Measurements from ENCODE around the gene NINJ2. TPM values are rescaled to one million over a fixed set of nuclear protein-coding genes. Genes with fewer than 3 reads are reported as not detected.

Gene NINJ2
- total and polyA plus RNA-seq, 12 donors, result 1.1 to 9.1 (median 2.0) TPM

DNA sequence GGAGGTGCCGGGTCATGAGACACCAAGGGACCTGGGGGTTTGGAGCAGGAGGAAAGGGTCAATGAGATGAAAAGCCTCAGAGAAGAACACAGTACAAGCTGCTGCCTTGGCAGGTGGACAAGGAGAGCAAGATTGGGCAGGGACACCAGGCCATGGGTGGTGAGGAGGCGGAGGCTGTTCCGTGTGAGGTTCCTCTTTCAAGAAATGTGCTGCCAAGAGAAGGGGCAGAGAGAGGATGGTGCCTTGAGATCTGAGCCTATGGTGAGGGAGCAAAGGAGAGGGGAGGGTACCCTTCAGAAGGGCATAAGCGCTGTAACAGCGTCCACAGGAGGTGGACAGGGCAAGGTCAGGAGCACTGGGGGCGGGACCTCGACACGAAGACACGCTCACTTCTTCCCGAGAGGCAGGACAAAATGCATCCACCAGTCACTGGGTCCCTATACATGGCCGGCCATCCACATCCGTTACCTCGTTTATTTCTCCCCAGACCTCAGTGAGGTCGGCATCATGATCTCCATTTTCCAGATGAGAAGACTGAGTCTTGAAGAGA lies 103.3 kb downstream of the NINJ2 start:
- WGBS, 4 donors, result 87 to 92% (median 91%) methylated on average over 14 of the region's 14 CpGs
- Histone ChIP-seq H3K9me3 (replicated peaks in 1 of 3) (no peaks in the 10 kb centered on the region), H3K4me1 (replicated peaks in 1 of 2) (no peaks in the 10 kb centered on the region), H3K4me3 (no peak overlapping the region), H3K27ac (no peak overlapping the region), H3K36me3 (replicated peaks in 1 of 2) (no peaks in the 10 kb centered on the region), H3K27me3 (no peaks in the 10 kb centered on the region)
- no peak for DNase-seq
- TF ChIP-seq, protein P1, sequence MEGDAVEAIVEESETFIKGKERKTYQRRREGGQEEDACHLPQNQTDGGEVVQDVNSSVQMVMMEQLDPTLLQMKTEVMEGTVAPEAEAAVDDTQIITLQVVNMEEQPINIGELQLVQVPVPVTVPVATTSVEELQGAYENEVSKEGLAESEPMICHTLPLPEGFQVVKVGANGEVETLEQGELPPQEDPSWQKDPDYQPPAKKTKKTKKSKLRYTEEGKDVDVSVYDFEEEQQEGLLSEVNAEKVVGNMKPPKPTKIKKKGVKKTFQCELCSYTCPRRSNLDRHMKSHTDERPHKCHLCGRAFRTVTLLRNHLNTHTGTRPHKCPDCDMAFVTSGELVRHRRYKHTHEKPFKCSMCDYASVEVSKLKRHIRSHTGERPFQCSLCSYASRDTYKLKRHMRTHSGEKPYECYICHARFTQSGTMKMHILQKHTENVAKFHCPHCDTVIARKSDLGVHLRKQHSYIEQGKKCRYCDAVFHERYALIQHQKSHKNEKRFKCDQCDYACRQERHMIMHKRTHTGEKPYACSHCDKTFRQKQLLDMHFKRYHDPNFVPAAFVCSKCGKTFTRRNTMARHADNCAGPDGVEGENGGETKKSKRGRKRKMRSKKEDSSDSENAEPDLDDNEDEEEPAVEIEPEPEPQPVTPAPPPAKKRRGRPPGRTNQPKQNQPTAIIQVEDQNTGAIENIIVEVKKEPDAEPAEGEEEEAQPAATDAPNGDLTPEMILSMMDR (IDR thresholded peaks at IDR 0.05), result no peak
- TF ChIP-seq POLR2A (IDR thresholded peaks at IDR 0.05), result no peak
- intact Hi-C loops (cut with DNase I), result loop anchor here in 1 of 2 donors (10.0 kb wide), 2 partner anchors 385 to 1025 kb away; partner anchors contain the start of gene RAD52

DNA sequence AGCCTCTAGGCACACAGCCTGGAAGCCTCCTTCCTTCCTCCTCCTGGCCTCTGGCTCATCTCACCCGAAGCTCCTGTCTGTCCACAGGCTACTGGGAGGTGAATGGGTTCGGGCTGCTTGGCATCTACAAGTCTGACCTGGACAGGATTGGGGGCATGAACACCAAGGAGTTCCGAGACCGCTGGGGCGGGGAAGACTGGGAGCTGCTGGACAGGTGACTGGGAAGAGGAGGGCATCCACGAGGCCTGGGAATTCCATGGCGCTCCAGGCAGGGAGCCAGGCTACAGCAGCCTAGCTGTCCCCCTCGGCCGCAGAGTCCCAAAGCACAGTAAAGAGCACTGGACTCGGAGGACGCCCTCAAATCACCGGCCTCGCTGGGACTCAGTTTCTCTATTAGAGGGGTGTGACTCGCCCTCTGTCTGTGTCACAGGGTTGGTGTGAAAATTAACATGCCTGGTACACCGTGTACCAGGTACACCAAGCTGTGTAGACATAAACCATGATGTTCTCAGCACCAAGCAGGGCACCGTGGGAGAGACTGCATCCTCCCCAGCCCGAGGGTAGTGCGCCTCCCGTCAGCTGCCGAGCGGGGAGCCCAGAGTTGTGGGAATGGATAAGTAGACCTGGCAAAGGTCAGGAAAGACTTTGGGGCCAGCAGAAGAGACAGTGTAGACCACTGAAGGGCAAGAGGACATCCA lies 103.9 kb downstream of the NINJ2 start:
- intact Hi-C loops (cut with DNase I), result no loop called here
- H3K27ac ChIP-seq, result no peak overlapping the region
- WGBS, 4 donors, result 88 to 93% (median 90%) methylated on average over 19 to 21 of the region's 21 CpGs

DNA sequence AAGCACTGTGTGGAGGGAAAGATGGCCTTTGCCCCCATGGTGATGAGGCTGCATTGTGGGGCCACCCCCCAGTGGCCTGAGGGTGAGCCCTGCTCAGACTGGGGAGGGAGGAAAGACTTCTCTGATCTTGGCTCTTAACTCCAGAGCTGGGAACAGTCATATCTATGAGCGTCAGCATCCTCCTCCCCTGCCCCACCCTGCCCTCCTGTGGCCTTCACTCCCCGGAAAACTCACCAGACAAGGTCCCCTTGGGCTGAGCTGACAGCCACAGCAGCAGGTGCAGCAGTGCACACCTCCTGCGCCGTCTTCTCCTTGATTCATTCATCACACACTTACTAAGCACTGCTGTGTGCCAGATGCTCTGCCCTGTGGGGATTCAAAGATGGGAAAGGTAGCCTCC lies 104.7 kb downstream of the NINJ2 start:
- WGBS, 4 donors, result 78 to 100% (median 81%) methylated on average over 1 to 4 of the region's 4 CpGs
- H3K36me3 ChIP-seq (replicated peaks in 1 of 2), result no peaks in the 10 kb centered on the region

More for the DNA sequence above, 103.9 kb downstream of the NINJ2 start:
- Histone ChIP-seq H3K9me3 (replicated peaks in 1 of 3) (no peaks in the 10 kb centered on the region), H3K4me3 (no peak overlapping the region), H3K36me3 (replicated peaks in 1 of 2) (no peaks in the 10 kb centered on the region), H3K27me3 (no peaks in the 10 kb centered on the region), H3K4me1 (replicated peaks in 1 of 2) (no peaks in the 10 kb centered on the region)
- TF ChIP-seq POLR2A (IDR thresholded peaks at IDR 0.05), result no peak
- TF ChIP-seq, protein P1 (IDR thresholded peaks at IDR 0.05), result no peak
- DNase-seq, result no peak

DNA sequence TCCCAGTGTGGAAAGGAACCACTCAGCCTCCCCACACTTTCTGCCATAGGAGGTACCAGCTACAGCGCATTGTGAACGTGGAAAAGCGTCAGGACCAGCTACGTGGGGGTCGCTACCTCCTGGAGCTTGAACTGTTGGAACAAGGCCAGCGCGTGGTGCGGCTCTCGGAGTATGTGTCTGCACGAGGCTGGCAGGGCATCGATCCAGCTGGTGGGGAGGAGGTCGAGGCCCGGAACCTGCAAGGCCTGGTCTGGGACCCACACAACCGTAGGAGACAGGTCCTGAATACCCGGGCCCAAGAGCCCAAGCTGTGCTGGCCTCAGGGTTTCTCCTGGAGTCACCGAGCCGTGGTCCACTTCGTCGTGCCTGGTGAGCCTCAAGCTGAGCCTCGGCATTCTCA lies 106.7 kb downstream of the NINJ2 start:
- Histone ChIP-seq H3K9me3 (replicated peaks in 1 of 3) (no peaks in the 10 kb centered on the region), H3K36me3 (replicated peaks in 1 of 2) (peaks cover 0 to 5% of the 10 kb centered on the region in 2 donors), H3K27me3 (no peaks in the 10 kb centered on the region), H3K4me3 (no peak overlapping the region), H3K27ac (no peak overlapping the region), H3K4me1 (replicated peaks in 1 of 2) (no peaks in the 10 kb centered on the region)
- WGBS, 4 donors, result 91 to 94% (median 93%) methylated on average over 13 to 20 of the region's 20 CpGs
- no peak for DNase-seq
- intact Hi-C loops (cut with DNase I), result no loop called here
- no peak for TF ChIP-seq POLR2A (IDR thresholded peaks at IDR 0.05)
- TF ChIP-seq, protein P1 (IDR thresholded peaks at IDR 0.05), result no peak

More for the DNA sequence above, 104.7 kb downstream of the NINJ2 start:
- Histone ChIP-seq H3K4me1 (replicated peaks in 1 of 2) (no peaks in the 10 kb centered on the region), H3K9me3 (replicated peaks in 1 of 3) (no peaks in the 10 kb centered on the region), H3K4me3 (no peak overlapping the region), H3K27ac (no peak overlapping the region), H3K27me3 (no peaks in the 10 kb centered on the region)
- intact Hi-C loops (cut with DNase I), result no loop called here
- no peak for DNase-seq
- TF ChIP-seq POLR2A (IDR thresholded peaks at IDR 0.05), result no peak
- TF ChIP-seq, protein P1 (IDR thresholded peaks at IDR 0.05), result no peak
